ENCODE results near the gene CARD14. TPM values are rescaled to one million over a fixed set of nuclear protein-coding genes. Genes with fewer than 3 reads are reported as not detected.

CARD14 gene
- total and polyA plus RNA-seq, 2 of the 13 experiments (the other 11 are each of a cell fraction or from before 2014, with no cell fraction given): 0.11 TPM; not detected in 1

- TF ChIP-seq ZNF256 (CRISPR knock-in tag; conservative IDR thresholded peaks at IDR 0.05) (no peak), HOXA3 (CRISPR knock-in tag; IDR thresholded peaks at IDR 0.05) (peak; percentile 34; the same call in 1 of the 2 replicates), RFXAP (CRISPR knock-in tag; IDR thresholded peaks at IDR 0.05; ENCODE audit: borderline replicate concordance) (peak; percentile 48; the same call in 1 of the 2 replicates), ZBTB39 (CRISPR knock-in tag; IDR thresholded peaks at IDR 0.05) (no peak), MEF2D (CRISPR knock-in tag; IDR thresholded peaks at IDR 0.05) (no peak), HOXA7 (CRISPR knock-in tag; IDR thresholded peaks at IDR 0.05) (no peak), RAD51 (IDR thresholded peaks at IDR 0.05; ENCODE audit: borderline replicate concordance) (no peak), GPN1 (CRISPR knock-in tag; IDR thresholded peaks at IDR 0.05; ENCODE audit: borderline replicate concordance) (no peak), CEBPB (IDR thresholded peaks at IDR 0.05; ENCODE audit: borderline replicate concordance, low read depth, low read length) (no peak), ZFP90 (CRISPR knock-in tag; IDR thresholded peaks at IDR 0.05; ENCODE audit: borderline replicate concordance) (no peak; the same call in 1 of the 2 replicates), ZNF496 (CRISPR knock-in tag; IDR thresholded peaks at IDR 0.05; ENCODE audit: insufficient replicate concordance) (no peak), ZBTB7A (CRISPR knock-in tag; IDR thresholded peaks at IDR 0.05) (peak; percentile 88), SMYD3 (CRISPR knock-in tag; IDR thresholded peaks at IDR 0.05) (no peak), FUBP1 (CRISPR knock-in tag; IDR thresholded peaks at IDR 0.05; ENCODE audit: borderline replicate concordance) (no peak), ZNF720 (CRISPR knock-in tag; IDR thresholded peaks at IDR 0.05) (no peak), NCOA1 (CRISPR knock-in tag; IDR thresholded peaks at IDR 0.05) (no peak), ZNF746 (CRISPR knock-in tag; IDR thresholded peaks at IDR 0.05) (no peak), HCFC1 (IDR thresholded peaks at IDR 0.05; ENCODE audit: low read depth, low read length) (no peak), ZBTB25 (CRISPR knock-in tag; IDR thresholded peaks at IDR 0.05) (no peak), CAMTA2 (CRISPR knock-in tag; IDR thresholded peaks at IDR 0.05; ENCODE audit: borderline replicate concordance) (peak; percentile 73; the same call in 1 of the 2 replicates), NR1H2 (CRISPR knock-in tag; IDR thresholded peaks at IDR 0.05; ENCODE audit: borderline replicate concordance, low read depth) (no peak), NR2C2 (CRISPR knock-in tag; IDR thresholded peaks at IDR 0.05; ENCODE audit: borderline replicate concordance) (peak; percentile 83), JARID2 (CRISPR knock-in tag; IDR thresholded peaks at IDR 0.05; ENCODE audit: insufficient replicate concordance) (no peak)
These were observed 50.4 kb downstream of the CARD14 start, which contains the start of the genes SGSH and SLC26A11 (continued) for GRCh38 chr17:80220054-80220735.
